Measurements from ENCODE around the gene GRID1. TPM values are rescaled to one million over a fixed set of nuclear protein-coding genes. Genes with fewer than 3 reads are reported as not detected.

GRID1 gene
- total RNA-seq, 1 donor from 2014 or later = 0.75 TPM

GRCh38 chr10:86283466-86284287, 82.9 kb downstream of the GRID1 start:
- Histone ChIP-seq H3K4me3 (ENCODE audit: insufficient read depth, low read depth, low read length) (no peak overlapping the region), H3K9ac (ENCODE audit: low read length) (no peak overlapping the region), H4K20me1 (ENCODE audit: insufficient read depth, low read length) (no peaks in the 10 kb centered on the region), H3K79me2 (ENCODE audit: insufficient read depth, low read length) (no peaks in the 10 kb centered on the region), H2AFZ (ENCODE audit: low read depth, low read length) (no peak overlapping the region), H3K27ac (ENCODE audit: low read depth, low read length) (no peak overlapping the region), H3K9me3 (ENCODE audit: insufficient read depth, low read depth, low read length) (peaks cover 5% of the 10 kb centered on the region), H3K27me3 (ENCODE audit: insufficient read depth, low read length) (no peaks in the 10 kb centered on the region), H3K4me2 (ENCODE audit: low read length) (no peak overlapping the region), H3K4me1 (ENCODE audit: insufficient read depth, low read length) (no peaks in the 10 kb centered on the region), H3K36me3 (ENCODE audit: insufficient read depth, low read length) (no peaks in the 10 kb centered on the region)
- Mint-ChIP-seq H3K4me1 (ENCODE audit: low read depth, unreplicated experiment) (no peaks in the 10 kb centered on the region), H3K36me3 (ENCODE audit: low read depth, unreplicated experiment) (no peaks in the 10 kb centered on the region), H3K4me3 (ENCODE audit: unreplicated experiment) (no peak overlapping the region), H3K27ac (ENCODE audit: unreplicated experiment) (no peak overlapping the region), H3K27me3 (ENCODE audit: low read depth, unreplicated experiment) (peaks cover 31% of the 10 kb centered on the region), H3K9me3 (ENCODE audit: unreplicated experiment) (peaks cover 7% of the 10 kb centered on the region)
- TF ChIP-seq EZH2 (IDR thresholded peaks at IDR 0.05; ENCODE audit: insufficient read depth, low read length) = no peak
- TF ChIP-seq CTCF (IDR thresholded peaks at IDR 0.05; ENCODE audit: insufficient read depth, low read depth, low read length) = no peak
- no peak for FAIRE-seq
- DNase-seq (ENCODE audit: low read depth) = no peak

- Histone ChIP-seq H3K79me2 (ENCODE audit: insufficient read depth, low read length) (no peaks in the 10 kb centered on the region), H3K4me1 (ENCODE audit: insufficient read depth, low read length) (no peaks in the 10 kb centered on the region), H3K4me3 (ENCODE audit: insufficient read depth, low read depth, low read length) (no peak overlapping the region), H3K9me3 (ENCODE audit: insufficient read depth, low read depth, low read length) (peaks cover 5% of the 10 kb centered on the region), H3K27me3 (ENCODE audit: insufficient read depth, low read length) (no peaks in the 10 kb centered on the region), H3K9ac (ENCODE audit: low read length) (no peak overlapping the region), H3K36me3 (ENCODE audit: insufficient read depth, low read length) (no peaks in the 10 kb centered on the region), H2AFZ (ENCODE audit: low read depth, low read length) (no peak overlapping the region), H3K4me2 (ENCODE audit: low read length) (no peak overlapping the region), H4K20me1 (ENCODE audit: insufficient read depth, low read length) (no peaks in the 10 kb centered on the region), H3K27ac (ENCODE audit: low read depth, low read length) (no peak overlapping the region)
- Mint-ChIP-seq H3K27me3 (ENCODE audit: low read depth, unreplicated experiment) (peaks cover 29% of the 10 kb centered on the region), H3K4me1 (ENCODE audit: low read depth, unreplicated experiment) (no peaks in the 10 kb centered on the region), H3K4me3 (ENCODE audit: unreplicated experiment) (no peak overlapping the region), H3K27ac (ENCODE audit: unreplicated experiment) (no peak overlapping the region), H3K9me3 (ENCODE audit: unreplicated experiment) (peaks cover 7% of the 10 kb centered on the region), H3K36me3 (ENCODE audit: low read depth, unreplicated experiment) (no peaks in the 10 kb centered on the region)
- no peak for FAIRE-seq
- TF ChIP-seq EZH2 (IDR thresholded peaks at IDR 0.05; ENCODE audit: insufficient read depth, low read length) = no peak
- no peak for TF ChIP-seq CTCF (IDR thresholded peaks at IDR 0.05; ENCODE audit: insufficient read depth, low read depth, low read length)
- DNase-seq (ENCODE audit: low read depth) = no peak
These were observed 83.7 kb downstream of the GRID1 start for GRCh38 chr10:86282664-86283465.
